Activated CD4-positive, CD25-positive, alpha-beta regulatory T cell treated with anti-CD3 and anti-CD28 coated beads, Interleukin-2, amount 50 U/mL, for 72 hours (primary cell): ENCODE measurements around the gene KCNAB1.
"Not testable (repeated sequence)": the region's sequence is repeated elsewhere in the genome, so short reads cannot be mapped to it uniquely, and the experiment has no call there.

Experiments
- DNase-seq: peaks from one replicate; pipeline ENCODE4 v3.0.0; 2021

KCNAB1 gene

DNA sequence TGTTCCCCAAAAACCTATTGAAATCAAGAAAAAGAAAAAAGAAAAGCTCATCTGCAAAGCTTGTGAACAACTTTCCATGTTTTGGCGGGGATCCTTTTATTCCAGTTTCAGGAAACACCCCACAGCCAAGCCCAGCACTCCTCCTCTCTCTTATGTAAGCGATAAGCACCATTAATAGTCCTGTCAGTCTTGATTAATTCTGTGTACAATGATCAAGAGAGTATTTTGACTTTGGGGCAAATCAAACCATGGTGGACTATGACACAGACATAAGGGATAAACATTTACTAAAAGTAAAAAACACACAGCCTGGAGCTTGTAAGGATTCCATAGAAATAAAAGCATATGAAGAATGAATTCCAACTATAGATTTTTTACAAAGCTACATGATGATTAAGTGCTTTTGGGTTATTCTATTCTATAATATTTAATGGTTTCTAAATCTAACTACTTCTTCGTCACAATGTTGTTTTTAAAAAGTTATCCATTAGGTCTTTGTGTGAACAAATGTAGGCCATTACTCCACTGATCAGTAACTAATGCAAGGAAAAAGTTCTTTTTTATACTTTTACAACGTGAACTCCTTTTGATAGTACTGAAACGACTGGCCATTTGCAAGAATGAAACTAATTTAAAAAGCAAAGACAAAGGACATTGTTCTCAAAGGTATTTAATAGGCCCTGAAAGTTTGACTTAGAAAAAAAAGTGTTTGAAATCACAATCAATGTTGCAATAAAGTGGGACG is 106.5 kb downstream of the KCNAB1 start:
- DNase-seq = no peak

DNA sequence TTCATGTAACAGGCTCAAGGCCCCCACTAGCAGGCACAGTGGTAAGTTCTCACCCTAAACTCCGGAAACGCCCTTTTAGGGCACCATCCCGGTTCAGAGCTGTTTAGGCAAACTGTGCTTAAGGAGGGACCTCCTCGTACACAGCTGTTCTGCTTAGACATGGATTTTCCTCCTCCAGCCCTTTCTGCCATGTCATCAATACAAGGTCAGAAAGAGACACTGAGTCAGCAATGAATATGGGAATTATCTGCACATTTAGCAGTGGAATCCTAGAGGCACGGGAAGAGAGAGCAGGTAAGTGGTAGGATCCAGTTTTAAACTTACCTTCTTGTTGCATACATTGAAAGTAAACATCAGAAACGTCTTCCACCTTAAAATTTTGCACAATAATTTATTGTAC is 107.3 kb downstream of the KCNAB1 start:
- no peak for DNase-seq

- DNase-seq = no peak
Observed at GRCh38 chr3:156230278-156230900, 110.0 kb downstream of the KCNAB1 start.

GRCh38 chr3:156231221-156231620 is 110.8 kb downstream of the KCNAB1 start:
- not testable (repeated sequence) for DNase-seq

DNA sequence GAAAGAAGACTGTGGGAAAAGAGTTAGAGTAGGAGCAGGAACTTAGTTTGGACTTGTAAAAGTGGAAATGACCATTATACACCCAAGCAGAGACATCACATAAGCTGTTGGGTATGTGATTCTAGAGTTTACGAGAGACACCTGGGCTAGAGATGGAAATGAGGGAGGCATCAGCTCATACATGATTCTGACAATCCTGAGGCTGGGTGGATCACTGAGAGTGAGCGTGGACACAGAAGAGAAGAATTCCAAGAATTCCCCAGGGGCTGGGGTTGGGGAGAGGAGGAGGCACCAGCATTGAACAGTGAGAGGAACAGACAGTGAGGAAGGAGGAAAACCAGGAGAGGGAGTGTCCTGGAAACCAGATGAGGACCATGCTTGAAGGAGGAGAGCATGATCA is 113.5 kb downstream of the KCNAB1 start:
- no peak for DNase-seq

DNA sequence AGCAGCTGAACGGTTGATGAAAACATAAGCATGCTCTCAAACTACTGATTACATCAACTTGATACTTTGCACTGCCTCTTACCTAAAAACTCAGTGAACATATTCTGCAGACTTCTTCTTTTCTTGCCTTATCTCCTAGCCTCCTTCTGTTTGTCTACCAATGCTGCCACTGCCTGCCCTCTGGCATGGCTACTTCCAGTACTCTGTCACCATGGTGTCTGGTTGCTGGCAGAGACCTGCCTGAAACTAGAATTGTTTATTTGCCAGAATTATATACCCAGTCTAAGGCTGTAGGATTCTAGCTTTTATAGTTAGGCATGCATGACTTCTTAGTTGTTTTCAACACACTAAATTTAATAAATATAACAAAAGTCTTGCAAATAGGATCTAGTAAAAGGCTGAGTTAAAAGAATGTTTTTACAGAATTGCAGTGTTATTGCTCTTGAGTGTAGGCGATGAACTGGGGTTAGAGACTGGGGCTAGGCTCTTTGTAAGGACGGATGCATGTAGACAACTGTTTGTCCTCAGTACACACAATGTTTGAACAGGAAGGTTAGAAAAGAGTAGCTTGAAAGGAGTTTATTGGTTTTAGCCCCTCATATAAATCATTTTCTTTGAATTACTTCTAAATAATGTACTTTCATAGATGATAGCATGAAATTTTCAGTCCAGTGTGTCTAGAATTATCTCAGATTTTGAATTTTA is 116.3 kb downstream of the KCNAB1 start:
- no peak for DNase-seq

DNA sequence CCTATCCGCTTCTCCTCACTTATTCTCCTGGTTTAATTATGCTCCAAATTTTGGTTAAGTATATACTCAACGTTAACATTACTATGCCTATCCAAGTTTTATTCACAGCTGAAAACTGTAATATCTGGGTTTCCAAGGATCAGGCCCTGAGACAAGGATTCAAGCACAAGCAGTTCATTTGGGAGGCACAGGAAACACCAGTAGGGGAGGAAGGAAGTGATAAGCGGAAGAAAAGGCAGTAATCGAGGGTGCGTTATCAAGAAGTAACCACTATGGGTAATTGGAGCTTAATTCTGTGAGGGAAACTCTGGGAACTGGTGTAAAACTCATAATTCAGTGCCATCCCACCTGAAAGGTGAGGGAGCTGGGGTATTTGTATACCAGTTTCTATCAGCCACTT is 120.3 kb downstream of the KCNAB1 start:
- DNase-seq = no peak

DNA sequence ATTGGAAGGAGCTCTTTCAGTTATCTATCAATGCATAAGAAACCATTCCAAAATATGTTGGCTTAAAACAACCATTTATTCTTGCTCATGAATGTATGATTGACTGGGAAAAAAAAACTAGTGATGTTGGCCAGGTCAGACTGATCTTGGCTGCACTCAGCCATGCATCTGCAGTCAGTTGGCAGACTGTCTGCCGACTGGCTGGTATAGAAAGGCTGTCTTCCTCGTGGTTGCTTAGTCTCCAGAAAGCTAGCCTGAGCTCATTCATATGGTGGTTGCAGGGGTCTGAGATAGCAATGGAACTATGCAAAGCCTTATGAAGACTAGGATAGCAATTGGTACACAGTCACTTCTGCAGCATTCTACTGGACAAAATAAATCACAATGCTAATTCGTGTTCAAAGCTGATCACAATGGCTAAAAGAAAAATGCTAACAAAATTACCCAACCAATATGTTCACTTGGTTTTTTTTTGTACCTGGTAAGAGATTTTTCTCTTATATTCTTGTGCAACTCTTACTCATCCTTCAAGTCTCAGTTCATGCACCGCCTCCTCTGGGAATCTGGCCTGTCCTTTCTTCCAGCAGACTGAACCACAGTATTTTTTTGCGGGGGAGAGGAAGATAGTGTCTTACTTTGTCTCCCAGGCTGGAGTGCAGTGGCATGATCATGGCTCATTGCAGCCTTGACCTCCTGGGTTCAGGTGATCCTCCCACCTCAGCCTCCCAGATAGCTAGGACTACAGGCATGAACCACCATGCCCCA is 126.8 kb downstream of the KCNAB1 start:
- DNase-seq = no peak

- no peak for DNase-seq
Observed at GRCh38 chr3:156250550-156250949, 130.2 kb downstream of the KCNAB1 start.

DNA sequence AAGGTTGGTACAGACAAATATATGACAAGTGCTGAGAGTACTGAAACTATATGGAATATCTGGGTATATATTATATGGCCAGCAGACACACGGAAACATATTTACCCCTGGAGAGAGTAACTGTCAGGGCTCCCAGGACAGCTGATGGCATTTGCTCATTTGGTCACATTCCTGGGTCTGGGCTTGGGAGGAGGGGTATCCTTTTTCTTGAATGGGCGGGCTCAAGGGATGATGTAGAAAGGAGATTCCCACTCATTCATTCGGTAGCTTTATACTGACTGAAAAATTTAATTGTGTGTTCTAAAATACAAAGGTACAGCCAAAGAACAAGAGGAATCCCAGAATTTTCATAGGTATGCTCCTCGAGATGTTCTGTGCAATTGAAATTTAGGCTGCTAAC is 131.0 kb downstream of the KCNAB1 start:
- no peak for DNase-seq

DNA sequence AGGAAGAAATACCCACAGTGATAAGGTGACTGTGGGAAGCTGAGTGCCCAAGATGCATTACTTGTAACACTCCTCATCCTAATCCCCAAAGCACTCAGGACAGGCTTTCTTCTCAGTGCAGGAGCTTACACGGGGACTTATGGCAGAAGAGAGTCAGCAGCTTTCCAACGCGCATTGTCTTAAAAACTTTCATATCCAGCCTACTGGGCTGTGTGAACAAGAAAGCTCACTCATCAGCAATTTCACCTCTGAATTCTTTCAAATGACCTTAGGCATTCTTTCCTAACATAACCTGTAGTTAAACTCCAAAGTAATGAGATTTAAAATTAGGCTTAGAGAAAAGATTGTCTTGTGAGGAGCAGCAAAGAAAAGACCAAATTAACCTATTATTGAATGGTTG is 132.3 kb downstream of the KCNAB1 start:
- no peak for DNase-seq

DNA sequence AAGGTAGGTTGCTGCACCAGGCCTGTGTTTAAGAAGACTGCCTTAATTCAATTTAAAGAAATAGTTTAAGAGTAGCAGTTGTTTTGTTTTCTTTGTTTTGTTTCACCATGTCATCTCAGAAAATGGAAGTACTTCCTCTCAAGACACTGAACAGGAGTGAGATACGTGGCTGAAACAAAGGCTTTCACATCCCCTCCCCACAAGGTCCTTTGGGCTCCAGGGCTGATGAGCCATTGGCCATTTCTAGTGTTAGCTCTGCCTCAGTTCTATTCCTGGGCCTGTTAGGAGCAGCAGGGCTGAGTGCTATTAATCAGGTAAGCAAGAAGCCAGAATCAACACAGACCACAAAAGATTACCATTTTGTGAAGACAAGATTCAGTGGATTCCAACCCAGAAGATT is 132.8 kb downstream of the KCNAB1 start:
- DNase-seq = no peak

GRCh38 chr3:156256256-156256655 is 135.9 kb downstream of the KCNAB1 start:
- DNase-seq = no peak

DNA sequence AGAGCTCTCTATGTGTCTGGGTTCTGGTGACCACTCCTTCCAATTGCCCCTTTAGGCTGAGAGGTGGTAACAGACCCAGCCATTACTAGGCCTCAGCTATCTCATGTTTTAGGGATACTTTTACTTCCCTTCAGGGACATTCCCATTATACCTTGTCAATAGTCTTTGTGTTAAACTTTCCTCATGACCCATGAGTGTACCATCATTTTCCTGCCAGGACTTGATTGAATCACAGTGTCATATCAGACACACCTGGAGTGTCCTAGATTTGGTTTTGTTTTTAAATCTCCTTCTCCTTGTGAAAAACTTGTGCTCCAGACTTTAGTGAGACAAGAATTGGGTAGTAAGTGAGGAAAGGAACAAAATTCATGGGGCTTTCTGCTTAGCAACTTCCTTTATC is 136.6 kb downstream of the KCNAB1 start:
- DNase-seq = no peak

- DNase-seq = no peak
Observed at GRCh38 chr3:156258301-156258700, 137.9 kb downstream of the KCNAB1 start.

- no peak for DNase-seq
Observed at GRCh38 chr3:156259896-156260295, 139.5 kb downstream of the KCNAB1 start.

GRCh38 chr3:156260331-156260730 is 140.0 kb downstream of the KCNAB1 start:
- DNase-seq = no peak

- DNase-seq = no peak
Observed at GRCh38 chr3:156264771-156265170, 144.4 kb downstream of the KCNAB1 start.

- DNase-seq = no peak
Observed at GRCh38 chr3:156271508-156271907, 151.1 kb downstream of the KCNAB1 start.

GRCh38 chr3:156271995-156272719 is 151.8 kb downstream of the KCNAB1 start:
- DNase-seq = no peak

GRCh38 chr3:156273111-156273694 is 152.8 kb downstream of the KCNAB1 start:
- DNase-seq = no peak

DNA sequence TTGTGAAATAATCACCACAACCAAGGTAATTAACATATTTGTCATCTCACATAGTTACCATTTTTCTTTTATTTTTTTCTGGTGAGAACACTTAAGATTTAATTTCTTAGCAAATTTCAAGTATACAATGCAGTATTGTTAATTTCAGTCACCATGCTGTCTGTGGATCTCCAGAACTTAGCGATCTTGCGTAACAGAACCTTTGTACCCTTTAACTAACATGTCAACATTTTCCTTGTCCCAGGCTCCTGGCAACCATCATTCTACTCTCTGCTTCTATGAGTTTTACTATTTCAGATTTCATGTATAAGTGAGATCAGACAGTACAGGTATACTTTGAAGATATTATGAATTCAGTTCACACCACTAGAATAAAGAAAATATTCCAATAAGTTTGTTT is 154.4 kb downstream of the KCNAB1 start:
- no peak for DNase-seq
